K562 (cell line): ENCODE data around the gene NVL. TPM values are rescaled to one million over a fixed set of nuclear protein-coding genes. Genes with fewer than 3 reads are reported as not detected.

Experiments used
- CBFA2T2 ChIP-seq: fragments of 450-650 bp; conservative IDR thresholded peaks from 2 replicates; pipeline ENCODE4 v1.6.1; 2017; ENCODE audit warnings: mild to moderate bottlenecking
- CBX3 ChIP-seq, 2 experiments: IDR thresholded peaks; 1 replicate in 1 of 2; 2 replicates in 1 of 2; pipeline ENCODE4 v1.6.1; 2012; ENCODE audit warnings: inconsistent platforms in 2 of 2, low read length in 2 of 2, borderline replicate concordance in 1 of 2, control low read depth in 1 of 2
- CHD4 ChIP-seq: fragments of 200-600 bp; sonication (generic); IDR thresholded peaks from 3 replicates; pipeline ENCODE4 v1.6.1; 2012; ENCODE audit warnings: low read depth, mild to moderate bottlenecking, mixed read lengths, low read length, inconsistent platforms; ENCODE audit not compliant: insufficient read depth, insufficient replicate concordance, poor library complexity, severe bottlenecking
- CTBP1 ChIP-seq: fragments of 450-650 bp; IDR thresholded peaks from 2 replicates; pipeline ENCODE4 v1.6.1; 2016; ENCODE audit warnings: borderline replicate concordance
- FOXJ2 ChIP-seq: fragments of 200-800 bp; sonication (Bioruptor generic); IDR thresholded peaks from 2 replicates; pipeline ENCODE4 v1.6.1; 2016; ENCODE audit warnings: missing genetic modification characterization, missing compliant biosample characterization
- FOXP4 ChIP-seq: sonication (generic); formaldehyde crosslinking; IDR thresholded peaks from 2 replicates; pipeline ENCODE4 v1.8.0; 2022; ENCODE audit warnings: mild to moderate bottlenecking, missing genetic modification reagents, borderline replicate concordance
- FUS ChIP-seq: fragments of 200-400 bp; formaldehyde crosslinking; optimal IDR thresholded peaks from 2 replicates; pipeline ENCODE3; 2017; ENCODE audit warnings: low read depth, low read length
- HNRNPUL1 ChIP-seq: fragments of 200-400 bp; formaldehyde crosslinking; IDR thresholded peaks from 2 replicates; pipeline ENCODE4 v1.6.1; 2017; ENCODE audit warnings: low read length
- JUNB ChIP-seq: fragments of 450-650 bp; formaldehyde crosslinking; conservative IDR thresholded peaks from 2 replicates; pipeline ENCODE4 v1.4.0; 2020; ENCODE audit warnings: mild to moderate bottlenecking
- L3MBTL2 ChIP-seq: fragments of 450-650 bp; IDR thresholded peaks from 2 replicates; pipeline ENCODE4 v1.6.1; 2016; ENCODE audit warnings: mild to moderate bottlenecking, moderate library complexity
- MAFG ChIP-seq: fragments of 450-650 bp; conservative IDR thresholded peaks from 2 replicates; pipeline ENCODE4 v1.6.1; 2016; ENCODE audit warnings: missing genetic modification characterization, missing compliant biosample characterization
- MED1 ChIP-seq: sonication (generic); formaldehyde crosslinking; IDR thresholded peaks from 2 replicates; pipeline ENCODE4 v1.8.1; 2023; ENCODE audit warnings: missing genetic modification reagents, borderline replicate concordance
- NCOA4 ChIP-seq: fragments of 450-650 bp; IDR thresholded peaks from 2 replicates; pipeline ENCODE4 v1.6.1; 2018; ENCODE audit warnings: mild to moderate bottlenecking; ENCODE audit not compliant: partially characterized antibody
- RBM34 ChIP-seq: fragments of 200-400 bp; formaldehyde crosslinking; IDR thresholded peaks from 2 replicates; pipeline ENCODE4 v1.6.1; 2018; ENCODE audit warnings: low read length, borderline replicate concordance; ENCODE audit not compliant: insufficient read depth
- ZNF311 ChIP-seq: fragments of 250-450 bp; sonication (Bioruptor Pico); IDR thresholded peaks from 2 replicates; pipeline ENCODE4 v1.4.0; 2020; ENCODE audit warnings: mild to moderate bottlenecking, moderate library complexity
- ZNF431 ChIP-seq: sonication (generic); formaldehyde crosslinking; IDR thresholded peaks from 2 replicates; pipeline ENCODE4 v1.8.0; 2022; ENCODE audit warnings: mild to moderate bottlenecking, missing genetic modification reagents
- ZNF444 ChIP-seq: fragments of 250-450 bp; sonication (Bioruptor Pico); IDR thresholded peaks from 2 replicates; pipeline ENCODE4 v1.4.0; 2020; ENCODE audit warnings: mild to moderate bottlenecking, moderate library complexity
- ZNF583 ChIP-seq: fragments of 250-450 bp; sonication (Bioruptor Pico); IDR thresholded peaks from 2 replicates; pipeline ENCODE4 v1.4.0; 2020
- polyA plus RNA-seq, 8 experiments: library from polyadenylated mRNA; depleted of rRNA in 4 of 8; stranded (reverse) in 5 of 8; unstranded in 3 of 8; fragments of >200 nt; fragmentation: Nextera tagmentation in 2 of 8; fragmentation: Illumina TruSeq in 1 of 8; extraction: Ambion mirVana in 2 of 8; extraction: Trizol in 1 of 8; gene quantifications; 2 replicates each; pipeline versions ENCODE4 v1.2.1 to v1.2.3, GENCODE V29; 2011 to 2014; ENCODE audit warnings: inconsistent platforms in 1 of 8, missing spikeins in 1 of 8
- total RNA-seq, 7 experiments: library from RNA; depleted of rRNA in 6 of 7; stranded (reverse); fragments of >200 nt in 6 of 7; fragmentation: Illumina TruSeq in 2 of 7; extraction: Trizol in 2 of 7; gene quantifications; 2 replicates each; pipeline versions ENCODE4 v1.2.1 to v1.2.3, GENCODE V29; 2011 to 2021; ENCODE audit warnings: low replicate concordance in 1 of 7
- TF ChIP-seq, protein P1 (sequence below): IDR thresholded peaks from 2 replicates; pipeline ENCODE4 v1.6.1; 2011; ENCODE audit warnings: borderline replicate concordance, low read depth, mild to moderate bottlenecking, moderate library complexity, low read length; ENCODE audit not compliant: insufficient read depth, poor library complexity, severe bottlenecking
- TF ChIP-seq, protein P2 (sequence below), 2 experiments: fragments of 450-650 bp; conservative IDR thresholded peaks; 2 replicates each; pipeline ENCODE4 v1.6.1; 2017; ENCODE audit warnings: mild to moderate bottlenecking in 2 of 2, moderate library complexity in 2 of 2

Gene NVL
- total and polyA plus RNA-seq, 9 of the 15 experiments (the other 6 are each of a cell fraction or from before 2014, with no cell fraction given), result 32.5 to 86.6 (median 62.9) TPM

DNA sequence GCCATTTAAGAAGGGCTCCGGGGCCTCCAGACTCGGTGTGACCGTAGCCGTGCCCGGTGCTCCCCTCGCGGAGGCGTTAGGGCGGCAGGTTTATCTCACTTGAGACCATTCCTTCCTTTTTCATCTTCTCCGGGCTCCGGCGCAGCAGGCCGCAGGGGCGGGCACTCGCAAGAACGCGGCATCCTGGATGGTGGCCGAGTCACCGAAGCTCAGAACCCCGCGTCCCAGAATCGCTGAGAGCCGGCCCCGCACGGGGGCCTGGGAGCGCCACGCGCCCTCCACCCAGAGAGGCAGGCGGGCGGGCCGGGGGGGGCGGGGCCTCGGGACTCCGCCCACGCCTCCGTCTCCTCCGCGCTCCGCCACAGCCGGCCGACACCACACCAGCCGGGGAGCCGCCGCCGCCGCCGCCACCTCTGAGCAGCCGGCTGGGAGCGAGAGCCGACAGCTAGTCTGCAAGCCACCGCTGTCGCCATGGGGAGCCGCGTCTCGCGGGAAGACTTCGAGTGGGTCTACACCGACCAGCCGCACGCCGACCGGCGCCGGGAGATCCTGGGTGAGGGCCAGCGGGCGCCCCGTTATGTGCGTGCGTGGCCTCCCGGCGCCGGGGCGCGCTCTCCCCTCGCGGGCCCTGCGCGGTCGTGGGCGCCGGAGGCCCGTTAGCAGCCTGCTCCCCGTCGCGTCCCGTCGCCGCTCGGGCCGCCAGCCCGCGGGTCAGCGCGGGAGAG is 146.9 kb downstream of the NVL start, which contains the start of gene DEGS1 (continued):
- TF ChIP-seq JUNB, result no peak
- no peak for TF ChIP-seq NCOA4
- no peak for TF ChIP-seq ZNF311
- TF ChIP-seq RBM34, result 0 out of 2 replicates have a peak, but pooled peaks have one; percentile 30
- 0 out of 2 replicates have a peak, but pooled peaks have one; percentile 70 for TF ChIP-seq MED1 (CRISPR knock-in tag)
- TF ChIP-seq, protein P1, sequence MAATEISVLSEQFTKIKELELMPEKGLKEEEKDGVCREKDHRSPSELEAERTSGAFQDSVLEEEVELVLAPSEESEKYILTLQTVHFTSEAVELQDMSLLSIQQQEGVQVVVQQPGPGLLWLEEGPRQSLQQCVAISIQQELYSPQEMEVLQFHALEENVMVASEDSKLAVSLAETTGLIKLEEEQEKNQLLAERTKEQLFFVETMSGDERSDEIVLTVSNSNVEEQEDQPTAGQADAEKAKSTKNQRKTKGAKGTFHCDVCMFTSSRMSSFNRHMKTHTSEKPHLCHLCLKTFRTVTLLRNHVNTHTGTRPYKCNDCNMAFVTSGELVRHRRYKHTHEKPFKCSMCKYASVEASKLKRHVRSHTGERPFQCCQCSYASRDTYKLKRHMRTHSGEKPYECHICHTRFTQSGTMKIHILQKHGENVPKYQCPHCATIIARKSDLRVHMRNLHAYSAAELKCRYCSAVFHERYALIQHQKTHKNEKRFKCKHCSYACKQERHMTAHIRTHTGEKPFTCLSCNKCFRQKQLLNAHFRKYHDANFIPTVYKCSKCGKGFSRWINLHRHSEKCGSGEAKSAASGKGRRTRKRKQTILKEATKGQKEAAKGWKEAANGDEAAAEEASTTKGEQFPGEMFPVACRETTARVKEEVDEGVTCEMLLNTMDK, result peak; percentile 47
- no peak for TF ChIP-seq HNRNPUL1
- peak; percentile 24 for TF ChIP-seq FUS
- peak; percentile 10; the same call in 1 of the 2 replicates for TF ChIP-seq ZNF583 (CRISPR knock-in tag)
- peak; percentile 91 for TF ChIP-seq CTBP1
- no peak for TF ChIP-seq ZNF444 (CRISPR knock-in tag)
- peak; percentile 86 for TF ChIP-seq L3MBTL2
- TF ChIP-seq CHD4, result no peak
- 0 out of 2 replicates have a peak, but pooled peaks have one; percentile 58 for TF ChIP-seq ZNF431
- TF ChIP-seq MAFG, result no peak
- peak; percentile 62; the same call in 1 of the 2 replicates for TF ChIP-seq FOXP4
- TF ChIP-seq CBX3 (IDR thresholded peaks at IDR 0.05; ENCODE audit: borderline replicate concordance in 1 of 2, low read length in 2 of 2), result no peak; a peak in 1 of 3 replicates
- TF ChIP-seq, protein P2, sequence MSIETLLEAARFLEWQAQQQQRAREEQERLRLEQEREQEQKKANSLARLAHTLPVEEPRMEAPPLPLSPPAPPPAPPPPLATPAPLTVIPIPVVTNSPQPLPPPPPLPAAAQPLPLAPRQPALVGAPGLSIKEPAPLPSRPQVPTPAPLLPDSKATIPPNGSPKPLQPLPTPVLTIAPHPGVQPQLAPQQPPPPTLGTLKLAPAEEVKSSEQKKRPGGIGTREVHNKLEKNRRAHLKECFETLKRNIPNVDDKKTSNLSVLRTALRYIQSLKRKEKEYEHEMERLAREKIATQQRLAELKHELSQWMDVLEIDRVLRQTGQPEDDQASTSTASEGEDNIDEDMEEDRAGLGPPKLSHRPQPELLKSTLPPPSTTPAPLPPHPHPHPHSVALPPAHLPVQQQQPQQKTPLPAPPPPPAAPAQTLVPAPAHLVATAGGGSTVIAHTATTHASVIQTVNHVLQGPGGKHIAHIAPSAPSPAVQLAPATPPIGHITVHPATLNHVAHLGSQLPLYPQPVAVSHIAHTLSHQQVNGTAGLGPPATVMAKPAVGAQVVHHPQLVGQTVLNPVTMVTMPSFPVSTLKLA (conservative IDR thresholded peaks at IDR 0.05), result peak; percentile 68 to 78
- TF ChIP-seq CBFA2T2, result no peak
- TF ChIP-seq FOXJ2 (tag), result 0 out of 2 replicates have a peak, but pooled peaks have one; percentile 35
